Measurements from ENCODE around the gene DNAJB1.

DNAJB1 gene

DNA sequence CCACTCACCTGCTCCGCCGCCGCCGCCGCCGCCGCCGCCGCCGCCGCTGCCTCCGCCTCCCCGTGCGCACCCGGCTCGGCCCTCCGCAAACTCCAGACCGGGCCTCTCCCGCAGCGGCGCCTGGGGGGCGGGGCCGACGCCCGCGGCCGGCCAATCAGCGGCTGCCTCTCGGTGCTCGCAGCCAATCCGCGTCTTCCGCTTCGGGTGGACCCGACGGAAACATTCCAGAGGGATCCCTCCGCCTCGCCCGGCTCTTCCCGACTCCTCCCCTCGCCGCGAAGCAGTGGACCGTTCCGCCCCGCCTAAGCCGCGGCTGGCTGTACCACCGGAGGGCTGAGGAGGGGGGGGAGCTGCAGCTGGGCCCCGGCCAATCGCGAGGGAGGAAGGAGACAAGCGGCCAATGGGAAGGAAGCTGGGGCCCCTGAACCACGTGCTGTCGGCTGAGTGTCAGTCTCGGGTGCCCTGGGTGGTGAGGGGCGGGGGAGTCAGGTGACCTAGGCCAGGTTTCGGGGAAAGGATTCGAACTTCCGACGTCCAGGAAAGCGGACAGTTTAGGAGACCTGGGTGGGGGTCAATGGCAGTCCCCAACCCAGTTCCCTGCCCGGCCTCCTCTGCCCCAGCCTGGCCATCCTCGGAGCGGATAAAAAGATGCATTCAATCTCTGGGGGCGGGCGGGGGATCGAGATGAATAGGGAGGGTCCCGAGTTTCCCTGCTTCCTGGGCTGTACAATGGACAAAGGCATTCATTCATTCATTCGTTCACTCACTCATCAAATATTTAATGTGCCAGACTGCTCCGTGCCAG, 22.0 kb downstream of the DNAJB1 start, which contains the start of gene GIPC1:
Gene GIPC1 (minus strand): TSS at position 99 of the 805 bp plus-strand sequence. CDS start 13,151 bp downstream, outside the sequence.
- peak; percentile 100 for DNase-seq (ENCODE audit: low read depth, low spot score)

DNA sequence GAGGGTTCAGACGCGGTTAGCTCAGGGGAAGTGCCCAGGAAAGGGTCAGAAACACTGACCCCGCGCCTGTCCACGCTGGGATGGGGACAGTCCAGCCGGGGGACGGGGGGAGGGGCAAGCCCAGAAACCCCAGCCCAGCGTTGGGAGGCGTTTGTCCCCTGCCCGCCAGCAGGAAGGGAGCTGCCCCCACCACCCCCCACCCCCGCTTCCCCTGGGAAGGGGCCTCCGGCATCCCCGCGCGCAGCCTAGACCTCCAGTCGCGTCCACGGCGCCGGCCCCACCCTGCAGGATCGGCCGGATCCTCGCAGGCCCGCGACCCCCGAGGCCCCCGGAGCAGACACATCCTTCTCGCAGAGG, 22.5 kb downstream of the DNAJB1 start:
- DNase-seq (ENCODE audit: low read depth, low spot score): no peak

DNA sequence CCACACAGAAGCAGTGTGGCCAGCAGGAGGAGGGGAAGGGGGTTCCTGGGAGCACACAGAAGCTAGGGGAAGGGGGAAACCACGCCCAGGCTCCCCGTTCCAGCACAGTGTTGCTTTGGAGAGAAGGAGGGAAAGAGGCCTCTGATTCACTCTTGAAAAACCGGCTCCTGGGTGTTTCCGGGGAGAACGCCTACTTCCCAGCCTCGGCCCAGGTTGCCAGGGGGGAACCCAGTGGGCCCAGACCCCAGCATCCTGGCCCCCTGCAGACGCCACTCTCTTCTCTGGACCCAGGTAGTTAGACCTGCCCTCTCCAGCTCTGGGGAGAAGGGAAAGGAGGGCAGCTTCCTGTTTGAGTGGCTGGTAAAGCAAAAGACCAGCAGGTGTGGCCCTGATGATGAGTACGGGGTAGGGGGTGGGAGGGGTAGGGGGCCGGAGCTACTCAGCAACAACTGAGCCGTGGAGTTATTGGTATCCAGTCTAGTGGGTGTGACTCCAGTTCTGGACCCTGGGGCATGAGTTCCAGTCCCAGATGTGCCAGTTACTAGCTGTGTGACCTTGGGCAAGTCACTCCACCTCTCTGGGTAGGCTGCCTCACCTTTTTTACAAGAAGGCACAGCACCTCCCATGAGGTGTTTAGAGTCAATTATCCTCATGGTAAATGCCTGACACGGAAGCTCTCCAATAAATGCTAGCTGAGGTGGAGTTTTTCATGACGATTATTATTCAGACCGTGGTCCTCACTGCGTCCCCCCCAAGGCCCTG, 23.1 kb downstream of the DNAJB1 start:
- no peak for DNase-seq (ENCODE audit: low read depth, low spot score)

DNA sequence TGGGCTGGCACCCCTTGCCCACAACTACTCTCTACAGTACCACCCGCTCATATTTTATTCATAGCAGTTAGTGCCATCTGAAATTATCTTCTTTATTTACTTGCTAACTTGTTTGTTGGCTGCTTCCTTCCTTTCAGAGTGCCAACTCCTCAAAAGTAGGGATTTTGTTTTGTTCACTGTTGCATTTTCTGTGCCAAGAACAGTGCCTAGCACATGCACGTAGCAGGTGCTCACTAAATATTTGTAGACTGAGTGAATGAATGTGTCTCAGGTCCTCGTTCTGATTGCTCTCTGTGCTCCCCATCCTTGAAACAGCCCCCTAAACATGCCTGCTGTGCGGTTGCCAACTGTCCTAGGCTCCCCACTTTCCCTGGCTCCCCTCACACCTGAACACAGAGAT, 23.8 kb downstream of the DNAJB1 start:
- no peak for DNase-seq (ENCODE audit: low read depth, low spot score)

DNA sequence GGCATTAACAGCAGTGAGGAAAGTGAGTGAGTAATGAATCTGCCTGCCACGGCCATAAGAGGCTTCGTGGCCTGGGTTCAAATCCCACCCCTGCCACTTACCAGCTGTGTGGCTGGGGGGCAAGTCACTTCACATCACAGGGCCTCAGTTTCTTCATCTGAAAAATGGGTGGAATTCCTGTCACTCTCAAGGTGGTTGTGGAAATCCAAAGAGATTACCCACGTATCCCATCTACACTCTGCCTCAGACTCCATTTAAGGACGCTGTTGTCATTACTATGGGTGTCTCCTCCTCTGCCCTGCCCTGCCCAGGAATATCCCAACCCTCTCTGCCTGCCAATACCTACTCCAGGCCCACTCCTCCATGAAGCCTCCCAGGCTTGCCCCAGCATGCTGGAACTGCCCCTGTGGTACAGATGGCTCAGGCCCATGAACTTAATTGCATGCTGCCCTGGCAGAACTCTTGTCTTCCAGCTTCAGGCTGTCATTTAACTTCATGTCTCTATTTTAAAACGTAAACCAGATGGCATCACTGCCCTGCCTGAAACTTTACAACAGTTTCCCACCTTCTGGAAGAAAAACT, 25.4 kb downstream of the DNAJB1 start:
- DNase-seq (ENCODE audit: low read depth, low spot score): no peak

DNA sequence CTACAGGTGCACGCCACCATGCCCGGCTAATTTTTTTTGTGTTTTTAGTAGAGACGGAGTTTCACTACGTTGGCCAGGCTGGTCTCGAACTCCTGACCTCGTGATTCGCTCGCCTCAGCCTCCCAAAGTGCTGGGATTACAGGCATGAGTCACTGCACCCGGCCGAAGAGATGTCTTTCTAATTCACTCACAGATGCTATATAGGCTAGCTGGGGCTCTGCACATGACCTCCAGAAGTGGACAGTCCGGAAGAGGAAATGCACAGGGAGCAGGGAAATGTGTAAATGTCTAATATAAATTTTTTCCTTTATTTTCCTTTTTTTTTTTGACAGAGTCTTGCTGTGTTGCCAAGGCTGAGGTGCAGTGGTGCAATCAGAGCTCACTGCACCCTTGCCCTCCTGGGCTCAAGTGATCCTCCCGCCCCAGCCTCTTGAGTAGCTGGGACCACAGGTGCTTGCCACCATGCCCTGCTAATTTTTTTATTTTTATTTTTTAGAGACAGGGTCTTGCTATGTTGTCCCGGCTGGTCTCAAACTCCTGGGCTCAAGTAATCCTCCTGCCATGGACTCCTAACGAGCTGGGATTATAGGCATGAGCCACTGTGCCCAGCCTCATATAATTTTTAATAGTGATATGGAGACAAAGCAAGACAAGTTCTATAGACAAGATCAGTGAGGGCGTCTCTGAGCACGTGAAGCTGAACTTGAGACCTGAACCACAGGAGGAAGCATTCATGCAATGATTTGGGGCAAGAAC, 30.6 kb downstream of the DNAJB1 start:
- DNase-seq (ENCODE audit: low read depth, low spot score): no peak

DNA sequence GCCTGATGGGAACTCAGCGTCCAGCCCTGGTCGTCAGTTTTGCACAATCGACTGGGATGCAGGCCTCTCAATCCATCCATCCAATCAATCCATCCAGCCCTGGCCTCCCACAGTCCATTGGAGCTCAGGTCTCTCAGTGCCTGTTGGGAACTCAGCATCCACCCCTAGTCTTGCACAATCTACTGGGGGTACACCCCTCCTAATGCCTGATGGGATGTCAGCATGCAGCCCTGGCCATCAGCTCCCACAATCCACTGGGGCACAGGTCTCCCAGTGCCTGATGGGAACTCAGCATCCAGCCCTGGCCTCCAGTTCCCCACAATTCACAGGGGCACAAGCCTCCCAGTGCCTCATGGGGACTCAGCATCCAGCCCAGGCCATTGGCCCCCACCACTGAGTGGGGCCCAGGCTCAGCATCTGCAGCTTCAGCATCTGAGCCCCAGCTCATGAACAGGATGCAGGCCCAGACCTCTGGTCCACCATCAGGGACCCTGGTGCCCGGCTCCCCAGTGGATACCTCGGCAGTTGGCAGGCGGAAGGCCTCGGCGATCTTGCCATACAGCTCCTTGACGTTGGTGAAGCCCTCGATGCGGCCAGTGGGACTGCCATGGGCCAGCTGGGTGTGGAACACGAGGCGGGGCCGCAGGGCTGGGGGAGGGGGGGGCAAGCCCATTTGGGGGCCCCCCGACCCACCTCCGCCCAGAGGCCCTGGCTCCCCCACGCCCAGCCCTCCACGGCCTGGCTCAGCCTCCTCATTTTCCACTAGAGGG, 35.8 kb downstream of the DNAJB1 start:
- DNase-seq (ENCODE audit: low read depth, low spot score): no peak

DNA sequence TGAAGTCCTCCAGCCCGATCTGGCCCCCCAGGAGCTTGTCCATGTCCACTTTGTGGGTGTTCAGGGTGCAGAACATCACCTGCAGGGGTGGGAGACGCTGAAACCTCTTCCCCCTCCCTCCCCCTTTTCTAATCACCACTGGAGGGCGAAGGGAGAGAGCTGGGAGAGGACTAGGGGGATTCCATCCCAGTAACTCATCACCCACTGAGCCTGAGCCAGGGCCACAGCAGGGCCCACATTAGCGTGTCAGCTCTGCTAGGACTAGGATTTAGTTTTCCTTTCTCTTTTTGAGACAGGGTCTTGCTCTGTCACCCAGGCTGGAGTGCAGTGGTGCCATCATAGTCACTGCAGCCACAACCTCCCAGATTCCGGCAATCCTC, 37.5 kb downstream of the DNAJB1 start:
- DNase-seq (ENCODE audit: low read depth, low spot score): peak; percentile 70

DNA sequence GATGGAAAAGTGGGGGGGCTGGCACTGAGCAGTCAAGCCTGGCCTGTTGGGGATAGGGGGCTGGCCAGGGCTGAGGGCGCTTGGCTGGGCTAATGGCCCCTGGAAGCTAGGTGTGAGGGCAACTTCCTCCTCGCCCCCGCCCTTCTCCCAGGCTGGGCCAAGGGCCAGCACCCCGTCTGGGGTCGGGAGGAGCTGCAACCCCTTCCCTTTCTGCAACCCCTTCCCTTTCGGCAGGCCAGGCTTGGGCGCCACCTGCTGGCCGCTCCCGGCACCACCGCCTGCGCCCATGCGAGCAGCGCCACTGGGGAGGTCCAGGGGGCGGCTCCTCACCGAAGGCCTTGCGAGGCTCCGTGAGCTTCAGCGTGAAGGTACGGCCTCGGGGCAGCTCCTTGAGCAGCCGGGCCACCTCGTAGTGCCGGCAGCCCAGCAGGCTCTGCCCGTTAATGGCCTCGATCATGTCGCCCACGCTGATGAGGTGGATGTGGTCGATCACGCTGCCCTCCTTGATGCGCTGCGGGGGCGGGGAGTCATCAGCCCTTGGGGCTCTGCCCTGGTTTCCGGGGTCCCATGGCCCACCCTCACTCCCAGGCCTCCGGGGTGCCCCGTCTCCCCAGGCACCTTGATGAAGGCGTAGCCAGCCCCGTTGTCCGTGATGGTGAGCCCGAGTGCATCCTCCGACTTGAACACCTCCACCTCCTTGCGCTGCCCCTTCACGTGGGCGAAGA, 38.1 kb downstream of the DNAJB1 start:
- DNase-seq (ENCODE audit: low read depth, low spot score): peak; percentile 73

DNA sequence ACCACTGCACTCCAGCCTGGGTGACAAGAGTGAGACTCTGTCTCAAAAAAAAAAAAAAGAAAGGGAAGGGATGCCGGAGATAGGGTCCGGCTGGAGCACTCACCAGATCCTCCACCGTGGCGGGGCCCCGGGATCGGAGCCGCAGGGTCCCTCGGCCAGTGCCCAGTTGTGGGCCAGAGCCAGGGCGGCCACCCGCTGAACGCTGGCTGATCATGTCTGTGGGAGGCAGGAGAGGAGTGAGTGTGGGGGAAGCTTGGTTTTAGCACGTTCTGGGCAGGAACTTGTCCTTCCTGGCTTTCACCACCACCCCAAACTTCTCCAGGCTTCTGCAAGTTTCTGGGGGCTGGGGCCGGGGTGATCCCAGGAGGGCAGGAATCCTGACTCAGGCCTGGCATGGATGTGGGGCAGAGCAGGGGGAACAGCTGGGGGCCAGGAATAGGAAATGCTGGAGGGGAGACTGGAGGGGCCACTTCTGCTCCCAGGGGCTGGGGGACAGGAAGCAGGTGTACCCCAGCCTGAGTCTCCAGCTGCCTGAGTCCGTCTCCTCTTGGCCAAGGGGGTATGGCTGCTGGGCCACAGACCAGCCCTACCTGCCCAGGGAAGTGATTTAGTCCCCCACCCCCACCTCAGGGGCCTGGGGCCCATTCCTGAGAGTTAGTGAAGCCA, 38.8 kb downstream of the DNAJB1 start:
- DNase-seq (ENCODE audit: low read depth, low spot score): no peak

DNA sequence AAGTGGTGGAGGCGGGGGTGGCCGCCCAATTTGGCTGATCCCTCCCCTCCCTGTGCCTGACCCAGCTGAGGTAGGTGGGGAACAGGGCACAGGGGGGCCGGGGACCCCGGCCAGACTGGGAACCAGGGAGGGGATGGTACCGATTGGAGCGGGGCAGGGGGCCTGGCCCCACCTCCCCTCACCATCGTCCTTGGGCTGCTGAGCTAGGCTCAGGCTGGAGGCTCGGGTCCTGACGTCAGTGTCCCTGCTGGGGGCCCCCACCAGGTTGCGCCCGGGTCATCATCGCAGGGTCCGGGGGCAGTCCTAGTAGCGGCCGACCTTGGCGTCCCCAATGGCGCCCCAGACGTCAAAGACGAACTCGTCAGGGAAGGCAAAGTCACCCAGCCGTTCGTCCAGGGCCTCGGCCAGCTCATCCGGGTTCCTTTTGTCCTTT, 40.1 kb downstream of the DNAJB1 start:
- no peak for DNase-seq (ENCODE audit: low read depth, low spot score)

DNA sequence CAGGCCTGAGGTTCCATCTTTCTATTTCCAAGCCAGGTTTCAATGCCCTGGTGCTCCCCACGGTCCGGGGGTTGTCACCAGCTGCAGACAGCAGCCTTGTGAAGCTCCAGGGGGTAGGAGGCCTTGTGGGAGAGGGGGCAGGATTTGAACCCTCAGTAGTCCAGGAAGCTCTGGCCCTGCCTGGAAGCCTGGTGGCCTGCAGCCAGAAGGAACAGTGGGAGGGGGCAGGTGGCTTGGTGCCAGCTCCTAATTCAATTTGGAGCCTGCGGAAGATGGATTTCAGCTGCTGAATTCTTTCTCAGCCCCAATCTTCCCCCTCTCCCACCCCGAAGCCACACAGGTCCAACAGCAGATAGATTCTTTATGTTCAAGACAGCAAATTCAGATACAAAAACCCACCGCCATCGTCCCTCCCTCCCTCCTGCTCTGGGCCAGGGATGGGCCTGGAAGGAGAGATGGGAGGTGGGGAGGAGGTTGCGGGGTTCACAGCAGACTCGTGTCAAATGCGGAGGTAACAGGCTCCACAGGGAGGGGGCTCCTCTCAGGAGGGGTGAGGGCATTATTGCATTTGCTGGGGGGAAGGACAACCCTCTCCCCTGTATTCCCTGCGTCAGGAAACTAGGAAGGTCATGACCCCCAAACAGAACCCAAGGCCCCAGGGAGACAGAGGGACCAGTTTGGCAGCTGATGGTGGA, 40.6 kb downstream of the DNAJB1 start:
- peak; percentile 76 for DNase-seq (ENCODE audit: low read depth, low spot score)

DNA sequence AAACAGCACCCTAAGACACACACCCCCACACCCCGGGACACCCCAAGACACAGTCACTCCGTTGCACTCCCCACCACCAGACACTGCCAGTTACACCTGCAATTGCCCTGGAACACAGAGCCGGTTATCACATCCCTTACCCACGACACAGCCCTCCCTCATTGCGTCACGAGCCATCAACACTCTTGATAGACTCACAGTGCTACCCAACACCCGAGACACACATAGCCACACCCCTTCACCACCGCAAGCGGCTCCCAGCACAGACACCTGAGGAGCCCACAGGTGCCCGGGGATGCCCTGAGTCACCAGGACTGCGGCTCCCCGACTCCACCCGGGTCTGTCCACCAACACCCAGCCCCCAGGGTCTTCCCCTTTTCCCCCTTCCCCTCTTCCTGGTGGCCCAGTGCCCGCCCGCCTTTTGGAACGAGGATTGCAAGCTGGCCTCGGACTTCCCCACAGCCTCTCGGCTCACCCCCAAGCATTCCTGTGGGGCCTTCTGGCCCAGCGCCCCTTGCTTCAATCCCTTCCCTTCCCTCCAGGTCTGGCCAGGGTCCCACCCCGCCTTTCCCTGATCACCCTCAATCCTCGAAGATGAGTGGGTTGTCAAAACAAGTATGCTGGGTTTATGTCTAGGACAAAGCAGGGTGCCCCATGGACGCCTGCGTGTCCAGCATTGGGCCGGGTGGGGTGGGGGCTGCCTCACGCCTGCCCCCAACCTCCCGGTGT, 41.4 kb downstream of the DNAJB1 start:
- peak; percentile 90 for DNase-seq (ENCODE audit: low read depth, low spot score)

DNA sequence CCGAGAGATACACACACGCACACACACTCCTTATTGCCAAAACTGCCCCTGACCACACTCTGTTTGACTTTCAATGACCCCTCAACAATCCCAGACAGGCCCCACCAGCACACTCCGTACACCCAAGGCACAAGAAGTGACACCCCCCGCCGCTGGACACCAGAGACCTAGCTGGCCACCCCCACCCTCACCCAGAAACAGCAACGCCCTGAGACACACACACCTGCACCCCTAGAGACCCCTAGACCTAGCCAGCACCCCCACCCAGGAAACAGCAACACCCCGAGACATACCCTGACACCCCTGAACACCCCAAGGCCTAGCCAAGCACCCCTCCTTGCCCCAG, 41.9 kb downstream of the DNAJB1 start:
- no peak for DNase-seq (ENCODE audit: low read depth, low spot score)

DNA sequence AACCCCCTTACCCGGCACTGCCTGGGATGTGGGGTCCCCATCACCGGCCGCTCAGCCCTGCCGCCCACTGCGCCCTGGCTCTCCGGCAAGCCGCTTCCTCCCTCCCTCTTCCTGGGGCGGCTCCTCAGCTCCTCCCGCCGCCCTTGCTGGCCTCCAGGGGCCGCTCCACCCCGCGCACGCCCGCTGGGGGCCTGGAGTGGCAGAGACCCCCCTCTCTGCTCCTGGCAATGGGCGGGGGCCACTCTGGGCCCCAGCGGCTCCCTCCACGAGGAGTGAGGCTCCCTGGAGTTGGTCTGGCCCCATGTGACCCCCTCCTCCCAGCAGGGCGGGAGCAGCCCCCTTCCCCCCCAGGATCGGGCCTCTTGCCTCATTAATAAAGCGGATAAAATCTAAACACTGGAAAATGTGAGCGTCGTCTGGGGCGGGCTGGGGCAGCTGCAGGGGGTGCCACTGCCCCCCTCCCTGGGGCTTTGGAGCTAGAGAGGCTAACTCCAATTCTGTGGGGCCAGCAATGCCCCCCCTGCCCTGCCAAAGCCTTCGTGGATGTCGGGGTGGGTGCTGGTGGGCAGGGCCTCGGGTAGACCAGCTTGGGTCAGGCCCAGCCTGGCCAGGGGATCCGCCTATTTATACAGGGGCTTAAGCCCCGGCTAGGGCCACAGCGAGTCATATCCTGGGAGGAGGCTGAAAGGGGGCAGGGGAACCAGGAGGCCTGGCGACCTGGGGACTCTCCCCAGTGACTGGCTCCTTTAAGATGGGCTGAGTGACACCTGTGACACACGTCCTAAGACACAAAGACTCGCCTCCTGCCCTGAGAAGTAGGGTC, 42.7 kb downstream of the DNAJB1 start, which contains the start of gene PTGER1:
Gene PTGER1 (minus strand): TSS at position 104 of the 823 bp plus-strand sequence. CDS start 1,034 bp downstream, outside the sequence.
- DNase-seq (ENCODE audit: low read depth, low spot score): peak; percentile 52

DNA sequence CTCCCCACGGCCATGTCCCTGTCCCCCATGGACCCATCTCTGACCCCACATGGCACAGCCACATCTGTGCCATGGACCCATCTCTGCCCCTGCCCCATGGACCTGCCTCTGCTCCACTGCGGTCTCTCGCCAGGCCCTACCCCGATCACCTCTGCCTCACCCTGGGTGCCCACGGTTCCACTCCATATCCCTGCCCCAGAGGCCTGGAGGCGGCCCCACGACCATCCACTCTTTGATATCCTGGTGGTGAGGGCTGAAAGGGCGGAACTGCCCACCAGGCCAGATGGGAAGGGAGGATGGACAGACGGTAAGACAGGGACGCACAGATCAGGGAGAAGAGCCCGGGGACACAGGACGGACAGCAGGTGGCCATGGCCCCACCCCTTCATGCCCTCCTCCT, 43.4 kb downstream of the DNAJB1 start:
- no peak for DNase-seq (ENCODE audit: low read depth, low spot score)

DNA sequence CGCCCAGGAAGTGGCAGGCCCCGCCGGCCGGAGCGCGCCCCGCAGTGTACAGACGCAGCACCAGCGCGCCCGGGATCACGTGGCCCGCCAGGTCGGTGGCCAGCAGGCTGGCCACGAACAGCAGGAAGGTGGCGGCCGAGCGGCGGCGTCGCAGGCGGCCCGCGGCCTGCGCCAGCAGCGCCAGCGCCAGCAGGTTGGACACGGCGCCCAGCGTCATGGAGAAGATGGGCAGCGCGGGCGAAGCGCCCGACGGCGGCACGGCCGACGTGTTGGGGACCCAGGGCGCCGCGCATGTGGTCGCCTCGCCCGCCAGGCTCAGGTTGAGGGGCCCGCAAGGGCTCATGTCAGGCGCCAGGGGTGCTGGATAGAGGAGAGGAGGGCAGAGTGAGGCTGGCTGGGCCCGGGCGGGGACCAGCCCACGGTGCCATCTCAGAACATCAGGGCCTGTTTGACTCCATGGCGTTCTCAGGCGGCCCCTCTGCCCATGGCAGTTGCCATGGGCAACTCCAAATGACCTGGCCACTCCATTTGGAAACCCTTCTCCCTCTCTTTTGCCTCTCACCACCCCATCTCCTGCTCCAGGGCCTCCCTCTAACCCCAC, 44.1 kb downstream of the DNAJB1 start:
- peak; percentile 64 for DNase-seq (ENCODE audit: low read depth, low spot score)
